ENCODE measurements around the gene FCER1G. TPM values are rescaled to one million over a fixed set of nuclear protein-coding genes. Genes with fewer than 3 reads are reported as not detected.

FCER1G gene
- total RNA-seq, 1 donor, result not detected

- DNase-seq (ENCODE audit: low read depth), result peak; percentile 99
- TF ChIP-seq, protein P1, sequence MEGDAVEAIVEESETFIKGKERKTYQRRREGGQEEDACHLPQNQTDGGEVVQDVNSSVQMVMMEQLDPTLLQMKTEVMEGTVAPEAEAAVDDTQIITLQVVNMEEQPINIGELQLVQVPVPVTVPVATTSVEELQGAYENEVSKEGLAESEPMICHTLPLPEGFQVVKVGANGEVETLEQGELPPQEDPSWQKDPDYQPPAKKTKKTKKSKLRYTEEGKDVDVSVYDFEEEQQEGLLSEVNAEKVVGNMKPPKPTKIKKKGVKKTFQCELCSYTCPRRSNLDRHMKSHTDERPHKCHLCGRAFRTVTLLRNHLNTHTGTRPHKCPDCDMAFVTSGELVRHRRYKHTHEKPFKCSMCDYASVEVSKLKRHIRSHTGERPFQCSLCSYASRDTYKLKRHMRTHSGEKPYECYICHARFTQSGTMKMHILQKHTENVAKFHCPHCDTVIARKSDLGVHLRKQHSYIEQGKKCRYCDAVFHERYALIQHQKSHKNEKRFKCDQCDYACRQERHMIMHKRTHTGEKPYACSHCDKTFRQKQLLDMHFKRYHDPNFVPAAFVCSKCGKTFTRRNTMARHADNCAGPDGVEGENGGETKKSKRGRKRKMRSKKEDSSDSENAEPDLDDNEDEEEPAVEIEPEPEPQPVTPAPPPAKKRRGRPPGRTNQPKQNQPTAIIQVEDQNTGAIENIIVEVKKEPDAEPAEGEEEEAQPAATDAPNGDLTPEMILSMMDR (IDR thresholded peaks at IDR 0.05; ENCODE audit: insufficient read depth, low read length), result peak; percentile 26
Measured at GRCh38 chr1:161201836-161202712, 13.0 kb upstream of the FCER1G start, which contains the start of gene NDUFS2. NDUFS2 (plus strand) TSS chr1:161202367; CDS start chr1:161202386, 19 bp downstream.

DNA sequence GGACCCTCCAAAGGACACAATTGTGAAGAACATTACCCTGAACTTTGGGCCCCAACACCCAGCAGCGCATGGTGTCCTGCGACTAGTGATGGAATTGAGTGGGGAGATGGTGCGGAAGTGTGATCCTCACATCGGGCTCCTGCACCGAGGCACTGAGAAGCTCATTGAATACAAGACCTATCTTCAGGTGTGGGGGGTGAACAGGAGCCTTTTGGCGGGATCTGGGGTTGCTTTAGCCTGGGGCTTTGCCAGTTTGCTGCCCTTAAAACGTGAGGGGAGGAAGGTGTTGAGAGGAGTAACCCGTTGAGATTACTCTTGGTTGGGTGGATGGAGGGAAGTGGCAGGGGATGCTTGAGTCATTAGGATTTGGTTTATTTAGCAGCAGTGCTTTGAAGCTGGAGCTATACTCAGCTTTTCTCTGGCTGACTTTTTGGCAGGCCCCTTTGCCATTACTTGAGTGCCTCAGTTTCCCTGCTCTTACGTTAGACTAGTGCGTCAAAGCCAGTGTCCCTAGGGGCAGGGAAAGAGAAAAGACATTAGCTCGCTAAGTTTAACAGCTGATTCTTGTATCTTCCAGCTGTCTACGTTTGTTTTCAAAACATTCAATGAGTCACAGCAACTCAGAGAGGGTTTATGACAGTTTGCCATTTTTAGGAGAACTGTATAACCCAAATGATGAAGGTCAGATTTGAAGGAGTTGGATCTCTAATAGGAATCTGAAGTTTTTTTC, 8.5 kb upstream of the FCER1G start:
- no peak overlapping the region for H3K4me3 ChIP-seq (ENCODE audit: low read depth, low read length)
- TF ChIP-seq, protein P1 (IDR thresholded peaks at IDR 0.05; ENCODE audit: insufficient read depth, low read length), result no peak
- no peak for DNase-seq (ENCODE audit: low read depth)

More at GRCh38 chr1:161201836-161202712, 13.0 kb upstream of the FCER1G start, which contains the start of gene NDUFS2:
- peak within 1 kb of the TSS; percentile 97 for H3K4me3 ChIP-seq (ENCODE audit: low read depth, low read length)

DNA sequence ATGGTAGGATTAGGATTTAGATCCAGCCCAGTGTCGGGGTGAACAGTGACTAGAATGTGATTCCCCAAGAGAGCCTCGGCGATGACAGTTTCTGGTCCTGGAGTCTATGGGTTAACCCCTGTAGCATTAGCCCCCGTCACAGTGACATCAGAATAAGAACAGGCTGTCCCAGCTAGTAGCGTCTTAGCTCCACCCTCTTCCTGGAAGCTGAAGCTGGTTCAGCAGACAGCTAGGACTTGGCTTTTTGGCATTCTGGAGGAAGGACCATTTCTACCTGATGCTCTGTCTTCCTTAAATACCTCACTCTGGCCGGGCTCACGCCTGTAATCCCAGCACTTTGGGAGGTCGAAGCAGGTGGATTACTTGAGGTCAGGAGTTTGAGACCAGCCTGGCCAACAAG, 7.9 kb upstream of the FCER1G start:
- no peak overlapping the region for H3K4me3 ChIP-seq (ENCODE audit: low read depth, low read length)
- TF ChIP-seq, protein P1 (IDR thresholded peaks at IDR 0.05; ENCODE audit: insufficient read depth, low read length), result no peak
- no peak for DNase-seq (ENCODE audit: low read depth)

DNA sequence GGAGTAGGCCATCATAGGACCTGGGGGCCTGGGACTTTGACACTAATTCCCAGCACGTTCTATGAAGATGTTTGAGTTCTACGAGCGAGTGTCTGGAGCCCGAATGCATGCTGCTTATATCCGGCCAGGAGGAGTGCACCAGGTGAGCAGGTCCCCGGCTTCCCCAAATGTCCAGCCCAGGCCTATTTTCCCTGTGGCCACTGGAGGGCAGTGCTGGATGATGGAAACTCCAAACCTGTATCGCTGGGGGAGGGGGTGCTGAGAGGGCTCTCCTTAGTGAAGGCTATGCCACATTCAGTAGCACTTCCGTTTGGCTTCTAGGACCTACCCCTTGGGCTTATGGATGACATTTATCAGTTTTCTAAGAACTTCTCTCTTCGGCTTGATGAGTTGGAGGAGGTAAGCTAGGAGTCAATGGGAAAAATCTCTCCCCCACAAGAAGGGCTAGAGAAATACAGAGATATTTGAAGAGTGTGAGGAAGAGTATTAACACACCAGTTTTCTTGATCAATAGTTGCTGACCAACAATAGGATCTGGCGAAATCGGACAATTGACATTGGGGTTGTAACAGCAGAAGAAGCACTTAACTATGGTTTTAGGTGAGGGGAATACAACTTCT, 5.2 kb upstream of the FCER1G start:
- H3K4me3 ChIP-seq (ENCODE audit: low read depth, low read length), result no peak overlapping the region
- TF ChIP-seq, protein P1 (IDR thresholded peaks at IDR 0.05; ENCODE audit: insufficient read depth, low read length), result peak; percentile 94
- peak; percentile 68 for DNase-seq (ENCODE audit: low read depth)

DNA sequence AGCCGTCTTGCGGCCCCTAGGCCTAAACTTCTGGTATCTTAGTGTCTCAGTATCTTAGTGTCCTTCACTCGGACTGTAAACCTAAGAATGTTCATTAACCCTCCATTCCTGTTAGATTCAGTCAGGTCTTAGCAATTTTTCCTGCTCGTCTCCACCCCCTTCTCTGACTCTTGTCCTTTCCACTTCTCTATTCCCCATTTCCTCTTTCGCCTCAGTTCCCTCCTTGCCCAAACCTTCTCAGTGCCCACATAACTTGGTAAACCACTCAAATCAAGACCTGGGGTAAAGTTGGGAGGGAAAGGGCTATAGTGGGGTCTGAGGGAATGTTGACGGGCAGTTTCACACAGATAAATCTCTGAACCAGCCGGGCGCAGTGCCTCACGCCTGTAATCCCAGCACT, 726 bp upstream of the FCER1G start:
- no peak overlapping the region for H3K4me3 ChIP-seq (ENCODE audit: low read depth, low read length)
- TF ChIP-seq, protein P1 (IDR thresholded peaks at IDR 0.05; ENCODE audit: insufficient read depth, low read length), result no peak
- no peak for DNase-seq (ENCODE audit: low read depth)

DNA sequence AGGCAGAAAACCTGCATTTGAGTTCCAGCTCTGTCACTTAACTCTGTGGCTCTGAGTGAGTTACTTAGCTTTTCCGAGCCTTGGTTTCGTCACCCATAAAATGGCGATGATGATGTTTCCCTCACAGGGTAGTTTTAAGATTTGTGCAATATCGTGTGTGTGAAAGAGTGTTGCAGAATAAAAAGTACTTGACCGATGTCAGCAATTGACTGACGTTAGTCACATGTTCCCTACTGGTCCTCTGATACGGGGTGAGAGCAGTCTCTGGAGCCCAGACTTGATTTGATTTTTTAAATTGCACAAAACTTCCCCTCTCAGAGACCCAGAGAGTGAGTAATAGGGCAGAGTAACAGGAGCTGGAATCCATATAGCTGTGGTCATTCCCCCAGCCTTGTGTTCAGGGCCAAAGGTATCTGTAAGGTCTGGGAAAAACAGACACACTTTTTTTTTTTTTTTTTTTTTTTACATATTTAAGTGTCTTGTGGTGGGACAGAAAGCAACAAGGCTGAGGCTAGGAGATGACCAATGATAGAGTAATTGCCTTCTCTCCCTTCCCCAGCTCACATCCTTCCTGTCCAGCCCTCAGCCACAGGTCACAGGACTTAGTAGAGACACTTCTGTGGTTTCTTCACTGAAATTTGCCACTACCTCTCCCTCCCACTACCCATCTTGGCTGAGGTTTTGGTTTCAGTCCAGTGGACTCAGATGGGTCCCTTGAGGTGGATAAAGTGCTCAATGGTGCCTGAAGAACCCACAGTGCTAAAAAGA, 2.0 kb downstream of the FCER1G start:
- H3K4me3 ChIP-seq (ENCODE audit: low read depth, low read length), result no peak overlapping the region
- peak; percentile 71 for DNase-seq (ENCODE audit: low read depth)
- TF ChIP-seq, protein P1 (IDR thresholded peaks at IDR 0.05; ENCODE audit: insufficient read depth, low read length), result no peak
